Effector memory CD8-positive, alpha-beta T cell (primary cell): ENCODE data around the gene TMEM250.

Experiments used
- ATAC-seq: fragments of 150-1000 bp; cut with Tn5 transposase; replicated peaks from 2 replicates; pipeline ENCODE4 v1.10.0; 2021; ENCODE audit warnings: mild to moderate bottlenecking, moderate library complexity
- DNase-seq, 3 experiments: peaks; one replicate each; pipeline ENCODE4 v3.0.0; 2021
- H3K27ac Mint-ChIP-seq, 2 donors: one replicate each; pipeline ENCODE4 v1.8.0; 2022; ENCODE audit warnings: mild to moderate bottlenecking in 2 of 2, mixed read lengths in 2 of 2, moderate library complexity in 2 of 2
- H3K27me3 Mint-ChIP-seq, 2 donors: one replicate each; pipeline ENCODE4 v1.8.0; 2022; ENCODE audit warnings: mixed read lengths in 2 of 2
- H3K36me3 Mint-ChIP-seq: one replicate; pipeline ENCODE4 v1.8.0; 2022; ENCODE audit warnings: mild to moderate bottlenecking, moderate library complexity, mixed read lengths; ENCODE audit not compliant: insufficient read depth
- H3K4me1 Mint-ChIP-seq, 2 donors: one replicate each; pipeline ENCODE4 v1.8.0; 2022; ENCODE audit warnings: low read depth in 2 of 2, mixed read lengths in 2 of 2
- H3K4me3 Mint-ChIP-seq, 2 donors: one replicate each; pipeline ENCODE4 v1.8.0; 2022; ENCODE audit warnings: mild to moderate bottlenecking in 2 of 2, mixed read lengths in 2 of 2, moderate library complexity in 2 of 2
- H3K9me3 Mint-ChIP-seq, 2 donors: one replicate each; pipeline ENCODE4 v1.8.0; 2022; ENCODE audit warnings: mixed read lengths in 2 of 2
- total RNA-seq, 9 experiments: gene quantifications; one replicate each; lab custom pipeline; 2026; lab: John Stamatoyannopoulos, UW

The TMEM250 gene, protein sequence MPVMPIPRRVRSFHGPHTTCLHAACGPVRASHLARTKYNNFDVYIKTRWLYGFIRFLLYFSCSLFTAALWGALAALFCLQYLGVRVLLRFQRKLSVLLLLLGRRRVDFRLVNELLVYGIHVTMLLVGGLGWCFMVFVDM
- 10.8 to 77.0 (median 59.1) reads per million in 9 experiments for total RNA-seq

DNA sequence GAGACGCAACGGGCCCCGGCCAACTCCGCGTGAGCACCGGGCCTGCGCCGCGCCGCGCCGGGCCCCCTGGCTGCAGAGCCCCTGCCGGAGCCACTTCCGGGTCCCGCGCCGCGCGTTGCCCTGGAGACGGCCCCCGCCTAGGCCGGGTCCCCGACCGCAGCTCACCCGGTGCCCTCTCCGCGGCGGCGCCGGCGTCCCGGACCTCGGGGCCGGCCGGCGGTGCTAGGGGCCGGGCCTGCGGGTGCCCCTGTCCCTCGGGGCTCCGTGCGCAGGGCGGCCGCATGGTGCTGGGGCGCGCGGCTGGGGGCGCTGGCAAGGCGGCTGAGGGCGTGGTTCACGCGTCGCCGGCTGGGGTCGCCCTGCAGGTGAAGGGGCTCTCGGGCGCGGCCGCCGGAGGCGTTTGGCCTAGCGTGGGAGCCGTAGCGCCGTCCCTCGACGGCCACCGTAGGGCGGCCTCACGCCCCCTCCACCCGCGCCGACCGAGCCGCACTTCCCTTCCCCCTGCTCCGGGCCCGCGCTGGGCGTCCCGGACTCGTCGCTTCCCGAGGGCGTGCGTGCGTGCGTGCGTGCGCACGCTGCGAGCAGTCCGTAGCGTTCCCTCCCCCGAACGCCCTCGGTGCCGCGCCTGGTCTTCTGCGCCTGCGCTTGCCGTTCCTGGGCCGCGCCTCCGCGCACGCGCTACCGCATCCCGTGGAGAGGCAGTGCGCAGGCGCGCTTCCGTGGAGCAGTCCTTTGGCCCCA is at the start of gene TMEM250:
Gene TMEM250 (minus strand): TSS at position 556 of the 741 bp plus-strand sequence. CDS start 1,975 bp downstream, outside the sequence.
- Mint-ChIP-seq H3K27me3 (no peaks in the 10 kb centered on the region), H3K9me3 (no peaks in the 10 kb centered on the region), H3K27ac (peak within 1 kb of the TSS; percentile 46 to 65), H3K4me1 (peaks cover 7 to 9% of the 10 kb centered on the region in 2 donors), H3K36me3 (peaks cover 23% of the 10 kb centered on the region), H3K4me3 (peak within 1 kb of the TSS; percentile 64 to 75)
- DNase-seq = peak; percentile 94 to 96 (median 95)
- peak; percentile 88 for ATAC-seq

DNA sequence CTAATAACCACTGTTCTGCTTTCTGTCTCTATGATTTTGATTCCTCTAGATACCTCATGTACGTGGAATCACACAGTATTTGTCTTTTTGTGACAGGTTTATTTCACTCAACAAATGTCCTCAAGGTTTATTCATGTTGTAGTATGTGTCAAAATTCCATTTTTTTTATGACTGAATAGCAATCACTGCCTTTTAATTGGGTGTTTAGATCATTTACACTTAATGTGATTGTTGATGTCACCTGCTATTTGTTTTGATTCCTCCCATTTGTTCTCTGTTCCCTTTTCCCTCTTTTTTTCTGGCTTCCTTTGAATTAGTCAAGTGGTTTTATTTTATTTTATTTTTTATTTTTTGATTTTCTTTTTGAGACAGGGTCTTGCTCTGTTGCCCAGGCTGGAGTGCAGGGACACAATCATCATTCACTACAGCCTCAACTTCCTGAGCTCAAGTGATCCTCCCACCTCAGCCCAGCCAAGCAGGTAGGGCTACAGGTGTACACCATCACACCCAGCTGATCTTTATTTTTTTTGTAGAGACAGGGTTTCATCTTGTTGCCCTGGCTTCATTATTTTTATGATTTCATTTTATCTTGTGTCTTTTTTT is 44.7 kb upstream of the TMEM250 start:
- Mint-ChIP-seq H3K4me3 (no peak overlapping the region), H3K9me3 (peaks cover 0 to 3% of the 10 kb centered on the region in 2 donors), H3K4me1 (no peaks in the 10 kb centered on the region), H3K27me3 (peaks cover 9 to 33% of the 10 kb centered on the region in 2 donors), H3K36me3 (no peaks in the 10 kb centered on the region), H3K27ac (no peak overlapping the region)
- ATAC-seq (no peak), DNase-seq (no peak)

DNA sequence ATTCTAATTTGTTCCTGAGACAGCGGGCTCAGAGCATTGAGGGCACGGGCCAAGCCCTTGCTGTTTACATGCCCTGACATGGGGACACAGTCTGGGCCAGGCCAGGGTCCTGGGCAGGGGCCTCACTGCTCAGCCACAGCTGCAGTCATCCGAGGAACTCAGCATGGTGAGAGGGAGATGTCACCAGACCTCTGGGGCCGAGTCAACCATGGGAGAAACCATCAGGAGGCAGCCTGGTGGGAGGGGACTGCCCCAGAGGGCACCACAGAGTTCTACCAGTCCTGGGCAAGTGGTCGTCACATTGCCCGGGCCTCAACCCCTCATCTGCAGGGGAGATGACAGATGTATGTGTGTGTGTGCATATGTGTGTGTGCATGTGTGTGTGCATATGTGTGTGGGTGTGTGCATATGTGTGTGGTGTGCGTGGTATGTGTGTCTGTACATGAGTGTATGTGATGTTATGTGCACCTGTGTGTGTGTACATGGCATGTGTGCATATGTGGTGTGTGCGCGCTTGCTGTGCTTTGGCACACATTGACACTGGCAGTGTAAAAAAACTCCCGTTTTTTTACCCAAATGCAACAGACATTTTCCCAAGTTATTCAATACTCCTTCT is 42.4 kb upstream of the TMEM250 start:
- DNase-seq (no peak), ATAC-seq (no peak)
- Mint-ChIP-seq H3K4me3 (no peak overlapping the region), H3K9me3 (peaks cover 0 to 3% of the 10 kb centered on the region in 2 donors), H3K27me3 (peaks cover 8 to 44% of the 10 kb centered on the region in 2 donors), H3K36me3 (peaks cover 2% of the 10 kb centered on the region), H3K4me1 (no peaks in the 10 kb centered on the region), H3K27ac (no peak overlapping the region)

DNA sequence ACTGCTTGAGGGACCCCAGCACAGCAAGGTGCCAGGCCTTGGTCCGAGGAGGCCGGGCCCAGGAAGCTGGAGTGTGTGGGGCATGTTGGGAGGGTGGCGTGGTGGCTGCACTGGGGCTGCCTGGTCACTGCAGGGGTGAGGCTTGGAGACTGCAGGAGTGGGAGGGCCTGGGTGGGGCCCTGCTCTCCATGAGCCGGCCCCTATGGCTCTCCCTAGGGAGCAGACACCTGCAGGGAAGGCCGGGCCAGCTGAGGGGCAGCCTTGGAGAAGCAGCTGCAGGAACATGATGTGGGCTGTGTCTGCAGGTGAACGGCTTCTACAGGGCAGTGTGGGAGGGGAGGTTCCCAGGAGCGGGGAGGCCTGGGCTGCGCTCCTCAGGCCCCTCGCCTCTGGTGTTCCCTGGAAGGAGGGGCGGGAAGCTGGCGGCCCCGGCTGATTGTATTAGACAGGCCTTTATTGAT is 41.7 kb upstream of the TMEM250 start:
- H3K4me1 Mint-ChIP-seq = no peaks in the 10 kb centered on the region
- H3K27ac Mint-ChIP-seq = no peak overlapping the region
- ATAC-seq = no peak
- H3K4me3 Mint-ChIP-seq = no peak overlapping the region
- peaks cover 0 to 3% of the 10 kb centered on the region in 2 donors for H3K9me3 Mint-ChIP-seq
- no peak for DNase-seq
- peaks cover 4% of the 10 kb centered on the region for H3K36me3 Mint-ChIP-seq
- peaks cover 15 to 50% of the 10 kb centered on the region in 2 donors for H3K27me3 Mint-ChIP-seq

DNA sequence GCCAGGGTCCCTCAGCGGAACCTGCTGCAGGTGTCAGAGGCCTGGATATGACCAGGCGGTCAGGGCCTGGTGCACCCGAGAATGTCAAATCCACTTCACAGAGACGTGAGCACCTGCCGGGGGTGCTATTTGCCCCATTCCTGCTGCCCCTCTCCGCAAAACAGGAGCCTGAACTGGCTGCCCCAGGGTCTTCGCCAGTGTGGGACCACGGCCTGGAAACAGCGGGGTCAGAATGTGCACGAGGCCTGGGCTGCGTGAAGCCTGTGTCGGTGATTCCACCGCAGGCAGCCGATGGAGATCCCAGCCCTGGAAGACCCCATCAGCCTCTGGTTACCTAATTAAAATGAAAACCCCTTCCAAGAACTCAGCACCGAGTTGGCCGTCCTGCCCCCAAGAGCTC is 41.2 kb upstream of the TMEM250 start:
- H3K27ac Mint-ChIP-seq = no peak overlapping the region
- DNase-seq = no peak

DNA sequence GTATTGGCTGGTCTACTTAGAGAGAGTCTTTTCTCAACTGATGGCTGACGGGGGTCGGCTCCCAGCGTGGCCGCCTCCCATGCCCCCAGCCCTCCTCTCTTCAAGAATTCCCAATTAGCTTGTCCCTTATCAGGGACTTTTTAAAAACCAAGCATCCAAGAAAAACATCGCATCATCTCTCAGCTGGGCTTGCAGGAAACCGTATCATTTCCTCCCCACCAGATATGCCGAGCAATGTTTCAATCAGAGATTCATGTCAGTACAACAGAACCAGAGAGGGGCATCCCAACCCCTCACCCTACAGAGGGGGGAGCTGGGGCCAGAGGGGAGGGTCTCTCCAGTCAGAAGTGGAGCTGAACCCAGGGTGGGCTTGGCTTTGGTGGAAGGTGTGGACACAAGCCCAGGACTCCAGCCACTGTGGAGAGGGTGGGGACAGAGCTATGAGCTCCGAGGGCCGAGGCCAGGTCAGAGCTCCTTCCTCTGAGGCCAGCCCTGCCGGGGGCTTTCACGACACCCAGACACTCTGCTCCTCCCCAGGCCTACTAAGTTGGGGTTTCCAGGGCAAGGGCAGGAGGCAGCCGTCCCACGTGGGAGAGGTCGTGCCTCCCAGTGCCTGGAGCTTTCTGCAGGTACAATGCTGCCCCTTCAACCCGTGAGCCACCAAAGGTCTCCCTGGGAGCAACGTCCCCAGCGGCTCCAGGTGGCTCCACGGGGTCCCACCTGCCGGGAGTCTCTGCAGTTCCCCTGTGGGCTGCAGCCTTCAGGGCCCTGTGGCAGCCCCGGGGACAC is 39.0 kb upstream of the TMEM250 start:
- no peak overlapping the region for H3K27ac Mint-ChIP-seq
- H3K9me3 Mint-ChIP-seq = no peaks in the 10 kb centered on the region
- DNase-seq = no peak
- no peak for ATAC-seq
- H3K4me1 Mint-ChIP-seq = no peaks in the 10 kb centered on the region
- H3K27me3 Mint-ChIP-seq = peaks cover 23 to 59% of the 10 kb centered on the region in 2 donors
- H3K36me3 Mint-ChIP-seq = peaks cover 4% of the 10 kb centered on the region
- no peak overlapping the region for H3K4me3 Mint-ChIP-seq

More for the DNA sequence above, 41.2 kb upstream of the TMEM250 start:
- Mint-ChIP-seq H3K9me3 (peaks cover 0 to 3% of the 10 kb centered on the region in 2 donors), H3K4me3 (no peak overlapping the region), H3K27me3 (peaks cover 21 to 56% of the 10 kb centered on the region in 2 donors), H3K36me3 (peaks cover 4% of the 10 kb centered on the region), H3K4me1 (no peaks in the 10 kb centered on the region)
- ATAC-seq = no peak

DNA sequence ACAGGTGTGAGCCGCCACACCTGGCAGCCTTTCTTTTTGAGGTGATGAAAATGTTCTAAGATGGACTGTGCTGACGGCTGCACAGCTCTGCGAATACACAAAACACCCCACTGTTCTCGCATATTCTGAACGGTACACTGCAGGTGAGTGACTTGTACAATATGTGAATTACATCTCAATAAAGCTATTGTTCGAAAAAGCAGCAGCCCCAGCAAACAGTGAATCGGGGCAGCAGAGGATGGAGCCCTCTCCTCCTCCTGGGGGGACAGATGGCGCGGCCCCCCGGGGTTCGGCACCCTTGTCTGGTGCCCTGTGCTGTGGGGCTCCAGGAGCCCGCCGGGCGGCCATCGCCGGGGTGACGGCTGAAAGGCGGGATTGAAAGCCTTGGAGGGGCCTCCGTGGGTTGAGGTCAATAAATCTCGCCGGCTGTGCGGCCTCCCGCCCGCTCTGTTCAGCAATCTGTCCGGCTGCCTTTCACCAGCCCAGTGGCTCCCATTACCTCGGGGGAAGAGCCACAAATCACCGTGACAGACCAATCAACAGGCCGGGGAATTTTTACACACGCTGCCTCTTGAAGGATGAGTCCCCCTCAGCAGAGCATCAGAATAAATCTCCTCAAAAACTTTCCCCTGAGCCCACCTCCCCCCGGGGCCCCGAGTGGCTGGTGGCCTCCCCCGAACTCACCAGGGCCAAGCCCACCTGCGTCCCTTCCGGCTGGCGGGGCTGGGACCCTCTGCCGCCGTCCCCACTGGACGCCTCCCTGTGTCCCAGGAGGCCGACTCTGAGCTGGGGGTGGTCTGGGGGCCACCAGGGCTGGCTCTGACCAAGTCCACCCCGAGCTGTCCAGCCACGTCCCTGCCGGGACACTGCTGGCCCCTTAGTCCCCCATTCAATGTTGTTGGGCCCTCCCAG is 37.8 kb upstream of the TMEM250 start:
- H3K27me3 Mint-ChIP-seq = peaks cover 23 to 59% of the 10 kb centered on the region in 2 donors
- H3K4me1 Mint-ChIP-seq = peaks cover 0 to 2% of the 10 kb centered on the region in 2 donors
- no peaks in the 10 kb centered on the region for H3K9me3 Mint-ChIP-seq
- ATAC-seq (no peak), DNase-seq (no peak)
- peaks cover 4% of the 10 kb centered on the region for H3K36me3 Mint-ChIP-seq
- H3K4me3 Mint-ChIP-seq = no peak overlapping the region
- H3K27ac Mint-ChIP-seq = no peak overlapping the region

DNA sequence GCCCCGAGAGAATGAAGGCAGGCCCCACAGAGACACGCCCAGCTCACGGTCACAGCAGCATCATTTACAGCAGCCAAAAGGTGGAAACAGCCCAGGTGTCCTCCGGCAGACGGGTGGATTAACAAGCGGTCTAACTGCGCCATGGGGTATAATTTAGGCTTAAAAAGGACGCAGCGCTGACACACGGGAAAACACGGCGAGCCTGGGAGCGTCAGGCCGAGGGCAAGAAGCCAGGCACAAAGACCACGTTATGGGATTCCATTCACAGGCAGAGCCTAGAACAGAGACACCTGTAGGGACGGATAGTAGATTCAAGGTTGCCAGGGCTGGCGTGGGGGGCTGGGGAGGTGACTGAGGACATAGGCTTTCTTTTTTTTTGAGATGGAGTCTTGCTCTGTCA is 36.9 kb upstream of the TMEM250 start:
- H3K4me3 Mint-ChIP-seq = no peak overlapping the region
- no peaks in the 10 kb centered on the region for H3K9me3 Mint-ChIP-seq
- DNase-seq (no peak), ATAC-seq (no peak)
- H3K36me3 Mint-ChIP-seq = peaks cover 4% of the 10 kb centered on the region
- H3K27me3 Mint-ChIP-seq = peaks cover 23 to 52% of the 10 kb centered on the region in 2 donors
- no peak overlapping the region for H3K27ac Mint-ChIP-seq
- H3K4me1 Mint-ChIP-seq = peaks cover 0 to 2% of the 10 kb centered on the region in 2 donors

DNA sequence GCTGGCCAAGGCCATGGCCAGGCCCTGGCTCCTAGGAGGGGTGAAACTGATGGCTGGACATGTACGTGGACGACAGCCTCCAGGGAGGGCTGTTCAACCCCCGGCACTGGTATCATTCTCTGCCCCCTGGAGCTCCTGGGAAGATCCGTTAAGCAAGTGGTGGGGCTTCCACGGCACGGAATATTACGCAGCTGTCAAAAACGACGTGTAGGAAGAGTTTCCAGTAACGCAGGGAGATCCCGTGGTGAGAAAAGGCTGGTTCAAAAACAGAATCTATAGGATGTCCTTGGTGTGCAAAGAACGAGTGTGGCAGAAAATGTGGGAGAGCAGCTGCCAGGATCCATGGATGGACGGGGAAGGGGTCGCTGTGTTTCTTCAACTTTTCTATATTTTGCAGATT is 36.3 kb upstream of the TMEM250 start:
- Mint-ChIP-seq H3K36me3 (peaks cover 4% of the 10 kb centered on the region), H3K4me1 (peaks cover 0 to 2% of the 10 kb centered on the region in 2 donors), H3K4me3 (no peak overlapping the region), H3K27me3 (peaks cover 19 to 46% of the 10 kb centered on the region in 2 donors), H3K27ac (no peak overlapping the region), H3K9me3 (no peaks in the 10 kb centered on the region)
- DNase-seq = no peak
- no peak for ATAC-seq

DNA sequence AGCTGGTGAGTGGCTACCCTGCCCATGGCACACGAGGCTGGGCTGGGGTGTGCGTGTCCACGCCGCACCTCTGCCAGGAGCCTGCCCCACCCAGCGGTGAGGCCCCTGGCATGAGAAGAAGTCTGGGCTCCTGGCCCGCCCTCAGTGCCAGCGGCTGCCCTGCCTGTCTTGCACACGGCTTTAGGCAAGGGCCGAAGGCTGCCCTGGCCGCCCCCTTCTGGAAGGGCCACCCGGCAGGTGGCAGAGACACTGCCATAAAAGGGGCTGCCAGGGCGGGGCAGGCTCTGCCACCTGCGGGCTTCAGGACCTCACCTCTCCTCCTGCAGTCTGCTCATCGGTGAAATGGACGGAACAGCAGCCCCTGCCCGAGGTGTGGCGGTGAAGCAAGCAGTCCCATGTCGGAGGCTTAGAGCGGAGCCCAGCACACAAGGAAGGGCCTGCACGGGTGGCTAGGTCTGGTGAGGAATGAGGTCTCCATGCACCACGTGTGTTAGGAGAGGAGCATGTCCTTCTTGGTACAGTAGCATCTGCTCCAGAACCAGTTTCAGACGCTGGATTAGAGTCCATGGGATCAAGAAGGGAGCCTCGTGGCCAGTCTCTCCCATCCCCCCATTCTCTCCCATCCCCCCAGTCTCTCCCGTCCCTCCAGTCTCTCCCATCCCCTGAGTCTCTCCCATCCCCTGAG is 34.8 kb upstream of the TMEM250 start:
- ATAC-seq (no peak), DNase-seq (no peak)
- Mint-ChIP-seq H3K4me3 (no peak overlapping the region), H3K27ac (no peak overlapping the region), H3K4me1 (peaks cover 0 to 2% of the 10 kb centered on the region in 2 donors), H3K9me3 (no peaks in the 10 kb centered on the region), H3K27me3 (peaks cover 16 to 32% of the 10 kb centered on the region in 2 donors), H3K36me3 (peaks cover 4% of the 10 kb centered on the region)

DNA sequence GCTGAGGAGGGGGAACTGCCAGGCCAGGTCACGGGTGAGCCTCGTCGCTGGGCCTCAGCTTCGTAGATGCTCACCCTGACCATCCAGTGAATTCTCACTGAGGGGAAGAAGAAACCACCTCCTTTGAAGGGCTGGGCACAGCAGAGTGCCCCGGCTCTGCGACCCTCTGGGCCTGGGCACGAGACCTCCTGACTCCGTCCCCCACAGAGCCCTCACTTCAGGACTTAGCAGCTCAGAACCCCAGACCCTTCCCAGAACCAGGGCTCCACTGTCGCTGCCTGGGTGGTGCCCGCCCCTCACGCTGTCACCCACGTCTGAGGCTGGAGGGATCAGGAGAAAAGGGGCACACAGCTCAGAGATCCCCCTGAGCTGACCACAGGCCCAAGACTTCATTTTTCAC is 34.3 kb upstream of the TMEM250 start:
- H3K9me3 Mint-ChIP-seq = no peaks in the 10 kb centered on the region
- no peak for DNase-seq
- H3K27me3 Mint-ChIP-seq = peaks cover 16 to 31% of the 10 kb centered on the region in 2 donors
- ATAC-seq = no peak
- H3K36me3 Mint-ChIP-seq = peaks cover 4% of the 10 kb centered on the region
- peaks cover 0 to 2% of the 10 kb centered on the region in 2 donors for H3K4me1 Mint-ChIP-seq
- H3K27ac Mint-ChIP-seq = no peak overlapping the region
- no peak overlapping the region for H3K4me3 Mint-ChIP-seq

DNA sequence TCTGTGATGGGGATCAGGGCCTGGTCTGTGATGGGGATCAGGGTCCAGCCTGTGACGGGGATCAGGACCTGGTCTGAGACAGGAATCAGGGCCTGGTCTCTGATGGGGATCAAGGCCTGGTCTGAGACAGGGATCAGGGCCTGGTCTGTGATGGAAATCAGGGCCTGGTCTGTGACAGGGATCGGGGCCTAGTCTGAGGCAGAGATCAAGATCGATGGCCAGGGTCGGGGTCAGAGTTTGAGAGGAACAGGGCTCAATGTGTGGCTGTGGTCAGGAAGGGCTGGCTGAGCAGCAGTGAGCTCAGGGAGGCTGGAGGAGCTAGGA is 33.8 kb upstream of the TMEM250 start:
- ATAC-seq = no peak
- H3K4me3 Mint-ChIP-seq = no peak overlapping the region

More for the DNA sequence above, 33.8 kb upstream of the TMEM250 start:
- Mint-ChIP-seq H3K36me3 (peaks cover 4% of the 10 kb centered on the region), H3K4me1 (peaks cover 0 to 2% of the 10 kb centered on the region in 2 donors), H3K27me3 (peaks cover 16 to 27% of the 10 kb centered on the region in 2 donors), H3K27ac (no peak overlapping the region), H3K9me3 (no peaks in the 10 kb centered on the region)
- no peak for DNase-seq
